NCI-H2196 (cell line): ENCODE data around the gene TCHP.
A peak's percentile ranks its signal among the peaks of the same experiment; 100 is the strongest.

ENCODE experiments used
- DNase-seq: peaks from one replicate; lab custom pipeline; 2025; ENCODE audit not compliant: unreplicated experiment; lab: John Stamatoyannopoulos, UW

TCHP gene

GRCh38 chr12:109932878-109933503 lies 32.9 kb downstream of the TCHP start:
- DNase-seq: no peak

- no peak for DNase-seq
These were observed 34.0 kb downstream of the TCHP start for GRCh38 chr12:109934026-109934425.

GRCh38 chr12:109937371-109937770 lies 37.3 kb downstream of the TCHP start:
- DNase-seq: no peak

DNA sequence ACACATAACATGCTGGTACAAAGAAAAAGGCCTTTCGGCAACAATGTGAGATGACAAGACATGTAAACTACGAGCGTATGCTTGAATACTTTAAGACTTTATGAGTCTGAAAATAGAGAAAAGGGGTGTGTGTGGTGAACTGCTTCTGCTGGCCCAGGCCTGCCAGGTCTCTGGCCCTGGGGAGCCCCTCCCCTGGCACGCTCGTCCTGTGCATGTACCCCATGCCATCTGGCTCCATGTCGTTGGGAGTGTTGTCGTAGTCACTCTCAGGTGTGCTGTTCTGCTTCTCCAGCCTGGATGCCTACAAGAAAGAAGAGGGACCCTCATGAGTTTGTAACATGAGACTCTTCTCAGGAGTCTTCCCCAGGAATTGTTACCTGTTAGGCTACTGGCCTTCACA lies 38.9 kb downstream of the TCHP start:
- no peak for DNase-seq

GRCh38 chr12:109939504-109939903 lies 39.4 kb downstream of the TCHP start:
- DNase-seq: no peak

DNA sequence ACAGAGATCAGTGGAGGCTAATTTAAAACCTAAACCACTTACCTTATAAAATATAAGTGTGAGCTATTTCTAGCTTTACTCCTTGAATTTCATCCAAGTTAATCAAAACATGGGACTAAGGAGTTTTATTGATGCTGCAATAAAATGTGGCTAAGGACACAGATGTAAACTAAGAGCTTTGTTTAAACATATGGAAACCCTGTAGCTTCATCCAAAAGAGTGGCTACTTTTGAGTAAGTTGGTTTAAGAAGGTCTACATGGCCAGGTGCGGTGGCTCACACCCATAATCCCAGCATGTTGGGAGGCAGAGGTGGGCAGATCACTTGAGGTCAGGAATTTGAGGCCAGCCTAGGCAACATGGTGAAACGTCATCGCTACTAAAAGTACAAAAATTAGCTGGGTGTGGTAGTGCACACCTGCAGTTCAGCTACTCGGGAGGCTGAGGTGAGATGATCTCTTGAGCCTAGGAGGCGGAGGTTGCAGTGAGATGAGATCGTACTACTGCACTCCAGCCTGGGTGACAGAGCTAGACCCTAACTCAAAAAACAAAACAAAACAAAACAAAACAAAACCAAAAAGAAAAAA lies 40.4 kb downstream of the TCHP start:
- no peak for DNase-seq

DNA sequence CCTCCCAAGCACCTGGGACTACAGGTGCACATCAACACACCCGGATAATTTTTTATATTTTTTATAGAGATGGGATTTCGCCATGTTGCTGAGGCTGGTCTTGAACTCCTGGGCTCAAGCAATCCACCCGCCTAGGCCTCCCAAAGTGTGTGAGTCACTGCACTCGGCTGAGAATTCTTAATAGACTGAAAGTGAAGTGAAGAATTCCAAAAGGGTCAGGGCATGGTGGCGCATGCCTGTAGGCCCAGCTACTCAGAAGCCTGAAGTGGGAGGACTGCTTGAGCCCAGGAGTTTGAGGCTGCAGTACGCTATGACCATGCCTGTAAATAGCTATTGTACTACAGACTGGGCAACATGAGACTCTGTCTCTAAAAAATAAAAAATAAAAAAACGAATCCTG lies 43.7 kb downstream of the TCHP start:
- no peak for DNase-seq

DNA sequence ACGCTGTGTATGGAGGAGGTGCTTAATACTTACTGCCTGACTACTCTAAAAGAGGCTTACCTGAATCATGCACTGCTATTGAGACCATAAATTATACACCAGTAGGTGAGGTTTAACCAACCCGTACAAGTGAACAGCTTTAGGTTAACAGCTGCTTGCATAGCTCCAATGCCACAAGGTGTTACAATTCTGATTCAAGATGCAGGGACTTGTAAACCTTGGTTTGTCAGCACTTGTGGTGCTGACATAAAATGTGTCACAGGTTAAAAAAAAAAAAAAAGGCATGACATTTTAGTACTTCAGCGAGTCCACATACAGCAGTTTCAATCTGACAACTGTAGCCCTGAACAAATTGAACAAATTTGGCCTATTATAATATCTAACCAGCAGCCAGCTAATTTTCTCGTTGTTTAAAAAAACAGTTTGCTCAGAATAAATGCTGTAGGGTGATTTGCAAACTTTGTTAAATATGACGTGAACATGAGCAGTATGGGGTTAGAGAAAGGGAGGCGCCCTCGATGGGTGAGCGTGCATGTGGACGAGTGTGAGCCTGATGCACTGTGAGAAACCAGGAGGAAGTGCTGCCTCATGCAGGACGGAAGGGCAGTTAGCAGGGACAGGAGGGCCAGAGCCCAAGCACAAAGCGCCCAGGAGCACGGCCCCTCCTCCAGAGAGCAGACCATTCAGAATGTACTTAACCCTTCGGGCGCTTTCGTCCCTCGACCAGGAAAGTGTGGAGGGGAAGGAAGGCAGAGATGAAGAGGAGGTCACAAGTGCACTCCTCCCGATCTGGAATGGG lies 44.7 kb downstream of the TCHP start:
- no peak for DNase-seq

DNA sequence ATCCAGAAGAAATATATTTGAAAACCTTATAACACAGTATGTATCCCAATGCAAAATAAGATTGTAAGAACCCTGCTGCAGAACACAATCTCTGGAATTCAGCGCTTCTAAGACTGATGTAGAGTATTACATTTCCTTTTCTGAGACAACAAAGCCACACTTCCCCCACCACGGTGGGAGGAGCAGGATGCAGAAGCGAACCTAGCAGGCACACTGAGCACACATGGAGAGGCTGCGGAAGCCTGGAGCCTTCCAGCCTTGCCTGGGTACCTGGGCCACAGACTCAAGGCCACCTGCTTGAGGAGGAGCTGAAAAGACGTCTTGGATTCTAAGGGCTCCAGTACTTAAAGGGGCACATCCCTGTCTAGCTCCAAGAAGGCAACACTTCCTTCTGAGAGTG lies 46.4 kb downstream of the TCHP start:
- DNase-seq: no peak

DNA sequence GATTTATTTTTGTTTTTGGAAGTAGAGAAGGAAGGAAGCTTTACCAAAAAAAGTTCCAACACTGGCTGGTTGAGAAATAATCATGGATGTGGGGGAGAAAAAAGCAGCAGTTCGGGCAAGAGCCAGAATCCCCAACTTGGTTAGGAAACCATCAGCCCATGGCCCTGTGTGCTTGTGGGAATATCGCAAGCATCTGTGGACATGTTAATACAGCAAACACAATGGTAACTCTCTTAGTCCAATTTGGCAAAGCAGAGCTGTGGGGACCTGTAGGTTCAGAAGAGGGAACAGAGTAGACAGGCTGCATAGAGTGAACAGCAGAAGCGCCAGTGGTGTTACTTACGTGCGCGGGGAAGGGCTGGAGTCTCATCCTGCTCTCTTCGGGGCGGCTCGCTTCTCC lies 46.8 kb downstream of the TCHP start:
- DNase-seq: no peak

GRCh38 chr12:109947521-109947920 lies 47.4 kb downstream of the TCHP start:
- no peak for DNase-seq

- no peak for DNase-seq
These were observed 48.3 kb downstream of the TCHP start for GRCh38 chr12:109948368-109948767.

DNA sequence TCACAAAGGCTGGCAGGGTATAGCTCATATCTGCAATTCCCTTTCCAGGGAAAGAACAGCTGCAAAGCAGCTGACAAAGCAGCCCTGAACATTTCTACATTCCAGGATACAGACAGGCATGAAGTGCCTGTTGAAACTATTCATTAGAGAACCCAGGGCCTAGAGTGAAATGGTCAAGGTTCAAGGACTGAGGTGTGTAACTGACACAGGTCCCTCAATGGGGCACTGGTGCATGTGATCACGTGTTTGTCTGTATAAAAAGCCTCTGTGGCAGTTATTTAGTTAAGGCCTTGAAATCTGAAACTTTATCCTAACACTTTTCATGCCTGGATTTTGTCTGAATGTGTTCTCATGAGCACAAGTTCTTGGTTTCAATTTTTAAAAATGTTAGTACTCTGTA lies 49.0 kb downstream of the TCHP start:
- no peak for DNase-seq

DNA sequence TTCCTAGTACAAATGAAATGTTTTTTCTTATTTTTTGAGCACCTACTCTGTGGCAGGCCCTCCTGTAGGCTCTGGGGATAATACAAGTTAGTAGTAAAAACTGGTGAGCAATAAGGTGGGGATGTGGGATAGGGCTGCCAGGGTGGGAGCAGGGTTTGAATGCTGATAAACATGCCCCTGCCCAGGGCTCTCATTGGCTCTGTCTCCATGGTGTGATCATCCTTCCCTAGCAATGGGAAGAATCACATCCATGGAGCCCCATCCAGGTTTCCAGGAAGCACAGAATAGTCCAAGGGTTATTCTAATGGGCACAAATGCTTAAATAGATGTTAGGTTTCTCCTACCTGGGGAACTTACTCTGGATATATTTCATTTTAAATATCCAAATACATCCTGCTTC lies 50.6 kb downstream of the TCHP start:
- DNase-seq: no peak

- DNase-seq: no peak
These were observed 51.1 kb downstream of the TCHP start for GRCh38 chr12:109951136-109951535.

GRCh38 chr12:109951751-109952150 lies 51.7 kb downstream of the TCHP start:
- peak; percentile 17 for DNase-seq

GRCh38 chr12:109952160-109952858 lies 52.2 kb downstream of the TCHP start:
- no peak for DNase-seq

GRCh38 chr12:109952873-109953272 lies 52.8 kb downstream of the TCHP start:
- DNase-seq: no peak

DNA sequence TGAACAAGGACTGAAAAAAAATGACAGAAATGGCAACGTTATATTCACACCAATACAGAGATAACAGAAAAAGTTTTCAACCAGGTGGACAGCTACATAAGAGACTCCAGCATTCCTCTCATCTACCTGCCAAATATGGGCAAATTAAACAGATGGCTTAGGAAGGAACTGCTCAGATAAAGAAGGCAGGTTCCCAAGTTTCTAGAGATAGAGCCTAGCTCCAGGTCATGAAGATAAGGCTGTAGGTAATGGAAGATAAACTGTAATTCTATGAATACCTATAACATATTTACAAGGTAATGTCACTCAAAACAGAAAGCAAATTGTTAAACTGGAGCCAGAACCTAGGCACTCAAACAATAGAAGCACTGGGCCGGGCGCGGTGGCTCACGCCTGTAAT lies 53.6 kb downstream of the TCHP start:
- DNase-seq: no peak

DNA sequence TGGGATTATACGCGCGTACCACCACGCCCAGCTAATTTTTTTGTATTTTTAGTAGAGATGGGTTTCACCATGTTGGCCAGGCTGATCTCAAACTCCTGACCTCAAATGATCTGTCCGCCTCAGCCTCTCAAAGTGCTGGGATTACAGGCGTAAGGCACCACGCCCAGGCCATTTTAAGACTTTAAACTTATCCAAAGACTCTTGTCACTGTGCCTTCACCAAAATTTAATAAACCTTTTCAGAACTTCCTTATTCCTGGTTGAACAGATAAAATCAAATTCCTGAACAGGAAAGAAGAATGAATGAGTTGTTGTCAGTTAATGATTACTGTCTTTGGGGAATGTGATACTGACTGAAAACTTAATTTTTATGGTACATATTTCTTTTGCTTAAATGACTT lies 58.3 kb downstream of the TCHP start:
- no peak for DNase-seq

DNA sequence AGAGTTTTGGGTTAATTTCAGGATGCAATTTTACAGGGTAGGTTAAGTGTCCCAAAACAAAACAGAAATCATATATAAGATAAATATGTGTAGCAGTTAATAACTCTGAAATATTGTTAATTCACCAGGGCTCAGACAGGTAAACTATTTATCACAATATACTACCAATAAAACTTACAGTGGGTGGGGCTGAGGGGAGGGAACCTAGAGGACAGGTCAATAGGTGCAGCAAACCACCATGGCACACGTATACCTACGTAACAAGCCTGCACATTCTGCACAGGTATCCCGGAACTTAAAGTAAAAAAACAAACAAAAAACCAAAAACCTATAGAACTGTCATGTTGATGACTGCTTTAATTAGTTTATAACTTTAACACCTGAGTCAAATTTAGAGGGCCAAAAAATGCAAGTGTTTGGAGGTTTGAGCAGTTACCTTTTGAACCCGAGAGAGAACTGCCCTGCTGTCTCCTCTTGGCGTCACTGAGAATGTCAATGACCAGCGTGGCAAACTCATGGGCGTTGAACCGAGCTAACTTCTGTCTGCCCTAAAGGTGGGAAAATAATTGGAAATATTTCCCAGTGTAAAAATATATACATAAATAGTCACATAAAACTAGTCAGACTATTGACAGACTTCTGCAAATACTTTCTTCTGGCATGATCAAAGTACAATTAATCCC lies 59.5 kb downstream of the TCHP start:
- no peak for DNase-seq
